Measurements from ENCODE around the gene CRY1.

DNA sequence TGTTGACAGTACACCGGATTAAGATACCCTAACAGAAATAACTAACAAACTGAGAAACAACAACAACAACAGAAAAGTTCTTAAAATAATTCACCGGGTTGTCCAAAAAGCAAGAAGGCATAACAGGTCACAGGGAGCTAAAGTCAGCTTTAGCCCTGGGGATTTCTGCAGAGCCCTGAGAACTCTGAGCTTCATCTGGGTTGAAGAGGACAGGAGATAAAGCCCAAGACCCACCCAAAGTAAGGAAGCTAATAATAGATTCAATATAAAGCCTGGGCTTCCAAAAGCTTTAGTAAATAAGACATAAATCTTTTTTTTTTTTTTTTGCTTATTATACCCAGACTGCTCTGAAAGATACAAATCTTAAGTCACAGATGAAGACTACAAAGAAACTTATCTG lies 62.3 kb downstream of the CRY1 start:
- TF ChIP-seq POLR2AphosphoS5 (IDR thresholded peaks at IDR 0.05; ENCODE audit: low read depth, low read length), result no peak
- no peak for TF ChIP-seq REST (IDR thresholded peaks at IDR 0.05; ENCODE audit: insufficient read depth in 1 of 2, low read depth in 2 of 2, low read length in 2 of 2)
- no peak for TF ChIP-seq TAF1 (IDR thresholded peaks at IDR 0.05; ENCODE audit: borderline replicate concordance, insufficient read depth, low read length)
- TF ChIP-seq SIN3A (IDR thresholded peaks at IDR 0.05; ENCODE audit: borderline replicate concordance, insufficient read depth, low read length), result no peak

Data from PFSK-1 (cell line).